HG03175 (cell line): ENCODE results near the gene FKBP6.
"Not testable (repeated sequence)": the region's sequence is repeated elsewhere in the genome, so short reads cannot be mapped to it uniquely, and the experiment has no call there.

Experiments
- ATAC-seq: cut with Tn5 transposase; IDR thresholded peaks from one replicate; pipeline ENCODE4 v1.9.1; 2021; ENCODE audit warnings: mild to moderate bottlenecking, moderate library complexity; ENCODE audit not compliant: unreplicated experiment

Gene FKBP6

DNA sequence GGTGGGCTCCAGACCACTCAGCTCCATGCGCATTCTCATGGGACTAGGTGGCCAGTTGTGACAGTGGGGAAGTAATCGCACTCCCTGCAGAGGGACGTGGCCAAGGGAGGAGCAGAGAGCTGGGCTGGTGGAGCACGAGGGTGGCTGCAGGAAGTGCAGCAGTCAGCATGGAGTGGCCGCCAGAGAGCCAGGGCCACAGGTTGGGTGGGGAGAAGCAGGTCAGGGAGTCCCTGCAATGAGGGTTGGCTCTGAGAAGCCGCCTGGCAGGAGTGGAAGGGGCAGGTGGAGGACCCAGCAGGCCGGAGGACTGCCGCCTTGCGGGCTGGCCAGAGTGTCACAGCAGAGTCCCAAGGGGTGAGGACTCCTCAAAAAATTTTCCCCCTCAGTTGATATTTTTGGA is 26.2 kb downstream of the FKBP6 start:
- no peak for ATAC-seq

DNA sequence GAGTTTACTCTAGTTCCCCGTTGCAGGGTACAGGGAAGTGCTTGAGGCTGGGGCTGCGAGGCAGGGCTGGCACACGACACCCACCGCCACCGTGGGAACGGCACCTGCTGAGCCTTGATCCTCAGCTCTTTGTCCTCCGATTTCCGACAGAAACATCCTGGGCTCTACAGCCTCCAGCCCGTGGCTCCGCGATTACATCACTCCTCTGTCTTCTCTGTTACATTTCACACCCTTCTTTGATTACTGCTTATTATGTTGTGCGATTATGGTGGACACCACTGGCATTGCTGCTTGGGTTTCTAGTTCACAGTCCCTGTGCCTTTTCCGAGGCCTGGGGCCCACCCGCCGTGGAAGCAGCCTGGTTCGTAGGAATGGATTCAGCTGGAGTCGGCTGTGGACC is 26.9 kb downstream of the FKBP6 start:
- no peak for ATAC-seq

DNA sequence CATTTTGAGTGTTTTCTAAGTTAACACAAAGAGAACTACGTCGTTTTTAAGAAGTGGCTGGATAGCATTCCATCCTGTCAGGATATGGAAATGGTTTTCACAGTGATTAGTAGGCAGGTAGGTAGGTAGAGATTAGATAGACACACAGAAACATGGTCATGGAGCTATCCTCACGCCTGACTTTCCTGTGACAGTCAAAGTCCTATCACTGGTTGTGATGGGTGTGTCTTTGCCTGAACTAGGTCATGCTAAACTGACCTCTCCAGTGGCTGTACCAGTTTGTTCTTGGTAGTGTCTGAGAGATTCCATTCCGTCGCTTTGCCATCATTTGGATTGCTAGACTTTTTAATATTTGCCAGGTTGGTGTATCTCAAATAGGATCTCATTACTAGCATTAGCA is 28.2 kb downstream of the FKBP6 start:
- no peak for ATAC-seq

DNA sequence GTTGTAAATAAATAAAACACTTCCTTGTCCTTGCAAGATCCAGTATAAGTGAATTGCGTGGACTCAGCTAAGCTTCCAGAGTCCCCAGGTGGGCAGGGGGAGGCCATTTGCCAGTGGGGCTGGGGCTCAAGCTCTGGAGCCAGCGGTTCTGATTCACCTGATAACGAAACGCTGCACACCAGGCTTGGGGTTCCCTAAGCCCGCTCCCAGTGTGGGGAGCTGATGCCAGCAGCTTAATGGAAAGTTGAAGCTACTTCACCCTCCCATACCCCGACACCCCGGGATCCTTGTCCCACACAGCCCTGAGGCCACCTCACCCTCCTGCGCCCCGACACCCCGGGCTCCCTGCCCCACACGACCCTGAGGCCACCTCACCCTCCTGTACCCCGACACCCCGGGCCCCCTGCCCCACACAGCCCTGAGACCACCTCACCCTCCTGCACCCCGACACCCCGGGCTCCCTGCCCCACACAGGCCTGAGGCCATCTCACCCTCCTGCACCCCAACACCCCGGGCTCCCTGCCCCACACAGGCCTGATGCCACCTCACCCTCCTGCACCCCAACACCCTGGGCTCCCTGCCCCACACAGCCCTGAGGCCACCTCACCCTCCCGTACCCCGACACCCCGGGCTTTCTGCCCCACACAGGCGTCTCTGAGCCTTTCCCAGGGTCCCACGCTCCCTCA is 30.8 kb downstream of the FKBP6 start:
- no peak for ATAC-seq

DNA sequence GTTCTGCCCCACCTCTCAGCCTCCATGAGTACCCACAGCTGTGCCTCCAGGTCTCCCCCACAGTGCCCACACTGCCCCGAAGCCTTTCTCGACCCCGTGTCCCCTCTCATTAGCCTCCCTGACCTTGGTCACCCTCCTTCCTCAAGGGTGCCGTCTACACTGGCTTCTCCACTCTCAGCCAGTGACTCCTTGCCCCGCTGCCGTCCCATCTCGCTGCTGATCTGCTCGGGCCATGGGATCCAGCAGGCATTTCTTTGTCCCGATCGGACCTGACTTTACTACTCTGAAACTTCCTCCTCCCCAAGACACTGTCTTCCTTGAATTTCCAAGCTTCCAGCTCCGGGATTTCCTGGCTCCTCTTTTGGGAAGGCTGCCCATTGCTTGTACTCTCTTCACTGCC is 31.3 kb downstream of the FKBP6 start:
- ATAC-seq = no peak

DNA sequence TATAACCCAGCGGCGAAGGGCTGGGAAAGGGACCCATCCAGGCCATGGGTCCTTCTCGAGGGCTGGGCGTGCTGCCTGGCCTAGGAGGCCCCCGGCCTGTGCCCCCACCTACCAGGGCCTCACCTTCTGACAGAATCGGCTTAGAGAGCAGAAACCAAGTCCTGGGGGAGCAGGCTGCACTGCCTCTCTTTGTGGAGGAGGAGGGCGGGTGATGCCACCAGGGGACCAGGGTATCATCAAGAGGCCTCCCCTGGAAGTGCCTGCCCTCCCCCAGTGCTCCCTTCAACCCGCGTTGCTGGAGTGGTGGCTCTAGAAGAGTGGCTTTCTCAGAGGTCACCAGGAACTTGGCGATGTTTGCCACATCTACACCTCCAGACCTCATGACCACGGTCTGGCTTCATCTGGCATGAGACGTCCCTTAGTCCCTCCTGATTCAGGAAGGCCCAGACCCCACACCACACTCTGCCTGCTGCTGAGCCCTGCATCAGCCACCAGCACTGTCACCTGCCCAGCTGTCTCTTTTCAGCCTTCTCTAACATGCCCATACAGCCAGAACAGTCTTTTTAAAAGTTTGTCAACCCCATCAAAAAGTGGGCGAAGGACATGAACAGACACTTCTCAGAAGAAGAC is 31.9 kb downstream of the FKBP6 start:
- ATAC-seq = no peak

DNA sequence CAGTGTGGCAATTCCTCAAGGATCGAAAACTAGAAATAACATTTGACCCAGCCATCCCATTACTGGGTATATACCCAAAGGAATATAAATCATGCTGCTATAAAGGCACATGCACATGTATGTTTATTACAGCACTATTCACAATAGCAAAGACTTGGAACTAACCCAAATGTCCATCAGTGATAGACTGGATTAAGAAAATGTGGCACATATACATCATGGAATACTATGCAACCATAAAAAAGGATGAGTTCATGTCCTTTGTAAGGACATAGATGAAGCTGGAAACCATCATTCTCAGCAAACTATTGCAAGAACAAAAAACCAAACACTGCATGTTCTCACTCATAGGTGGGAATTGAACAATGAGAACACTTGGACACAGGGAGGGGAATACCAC is 32.6 kb downstream of the FKBP6 start:
- not testable (repeated sequence) for ATAC-seq

DNA sequence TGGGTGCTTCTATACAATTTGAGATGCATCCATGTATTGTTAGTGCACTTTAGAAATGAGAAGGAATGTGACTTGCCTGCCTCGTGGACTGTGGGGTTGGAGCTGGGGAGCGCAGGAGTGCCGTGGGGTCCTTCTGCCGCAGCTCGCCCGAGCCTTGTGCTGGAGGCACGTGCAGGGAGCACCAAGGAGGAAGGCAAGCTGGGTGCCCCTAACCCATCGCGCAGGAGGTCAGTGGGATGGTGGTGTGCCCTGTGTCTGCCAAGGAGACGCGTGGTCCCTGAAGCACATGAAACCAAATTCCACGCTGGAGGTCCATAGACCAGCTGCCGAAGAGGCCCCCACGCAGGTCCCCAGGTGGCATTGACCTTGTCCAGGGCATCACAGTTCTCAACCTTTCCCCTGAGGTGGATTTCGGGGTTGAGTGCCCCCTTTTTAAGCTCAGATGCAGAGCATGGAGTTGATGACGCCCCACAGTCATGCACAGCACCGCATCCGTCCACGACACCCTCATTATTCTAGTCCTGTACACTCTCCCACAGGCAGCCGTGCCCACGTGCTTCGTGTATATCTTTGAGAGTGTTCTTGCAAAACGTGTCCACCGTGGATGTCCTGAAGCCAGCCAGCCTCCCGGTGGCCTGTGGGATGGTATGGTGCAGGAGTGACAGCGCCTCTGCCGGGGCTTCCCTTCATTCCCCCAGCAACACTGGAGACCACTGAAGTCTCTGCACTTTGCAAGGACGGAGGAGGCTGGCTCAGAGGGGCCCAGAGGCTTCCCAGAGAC is 35.5 kb downstream of the FKBP6 start:
- no peak for ATAC-seq

DNA sequence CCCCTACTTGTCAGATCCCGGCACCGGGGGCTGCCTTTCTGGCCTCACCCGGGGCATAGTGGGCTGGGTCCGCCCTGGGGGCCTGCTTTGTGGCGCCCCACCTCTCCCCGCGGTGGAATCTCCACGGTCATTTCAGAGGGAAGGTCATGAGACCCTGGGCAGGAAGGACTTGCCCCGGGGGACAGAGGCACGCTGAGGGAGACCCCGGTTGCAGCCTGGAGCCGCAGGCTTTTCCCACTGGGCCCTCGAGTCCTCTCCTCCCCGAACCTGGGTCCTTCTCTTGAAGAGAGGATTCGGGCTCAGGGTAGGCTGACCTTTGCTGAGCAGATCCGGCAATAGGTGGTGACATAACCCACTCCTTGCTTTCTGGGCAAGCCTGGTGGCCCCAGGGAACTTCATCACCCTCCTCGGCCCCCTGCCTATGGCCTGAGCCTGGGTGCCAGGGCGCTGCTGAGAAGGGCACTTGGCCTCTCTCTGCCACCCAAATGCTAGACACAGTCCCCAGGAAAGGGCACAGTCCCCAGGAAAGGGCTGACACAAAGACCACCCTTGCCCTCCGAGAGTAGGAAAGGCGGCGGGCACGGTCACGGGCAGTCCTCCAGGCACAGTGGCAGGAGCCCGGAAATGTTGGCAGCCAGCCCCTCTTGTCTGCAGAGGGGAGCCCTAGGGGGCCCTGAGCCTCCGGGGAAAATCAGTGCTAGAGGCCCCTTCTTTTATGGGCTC is 36.2 kb downstream of the FKBP6 start:
- no peak for ATAC-seq

DNA sequence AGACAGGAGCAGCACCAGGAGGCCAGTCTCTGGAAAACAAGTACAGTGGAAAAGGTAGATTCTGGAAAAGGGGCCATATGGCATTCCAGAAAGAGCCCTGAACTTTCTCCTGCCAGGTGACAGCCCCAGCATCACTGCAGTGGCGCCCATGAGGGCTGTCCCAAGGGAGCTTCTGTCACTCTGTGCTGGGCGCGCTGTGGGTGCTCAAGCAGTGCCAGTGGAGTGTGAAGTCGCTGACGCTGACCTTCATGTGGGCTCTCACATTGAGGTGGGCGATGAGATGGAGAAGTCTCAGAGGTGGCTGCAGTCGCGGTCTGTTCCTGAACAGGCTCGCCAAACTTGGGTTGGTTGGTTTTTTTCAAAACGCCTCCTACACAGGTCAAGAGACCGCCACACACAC is 38.2 kb downstream of the FKBP6 start:
- no peak for ATAC-seq

DNA sequence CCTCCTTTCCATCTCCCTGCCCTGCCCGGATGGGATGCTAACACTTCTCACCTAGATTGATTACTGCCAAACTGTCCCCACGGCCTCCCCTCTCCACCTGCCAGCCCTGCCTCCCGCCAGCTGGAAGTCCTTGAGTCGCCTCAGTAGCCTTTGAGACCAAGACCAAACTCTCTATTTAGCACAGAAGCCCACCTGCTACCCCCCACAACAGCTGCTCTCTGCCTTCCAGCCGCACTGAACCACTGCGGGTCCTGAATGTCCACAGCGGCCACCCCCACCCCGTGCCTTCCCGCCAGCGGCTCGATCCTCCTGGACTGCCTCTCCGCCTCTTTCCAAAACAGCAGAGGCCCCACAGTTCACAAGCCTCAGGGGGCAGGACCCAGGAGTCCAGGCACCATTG is 39.0 kb downstream of the FKBP6 start:
- ATAC-seq = no peak

DNA sequence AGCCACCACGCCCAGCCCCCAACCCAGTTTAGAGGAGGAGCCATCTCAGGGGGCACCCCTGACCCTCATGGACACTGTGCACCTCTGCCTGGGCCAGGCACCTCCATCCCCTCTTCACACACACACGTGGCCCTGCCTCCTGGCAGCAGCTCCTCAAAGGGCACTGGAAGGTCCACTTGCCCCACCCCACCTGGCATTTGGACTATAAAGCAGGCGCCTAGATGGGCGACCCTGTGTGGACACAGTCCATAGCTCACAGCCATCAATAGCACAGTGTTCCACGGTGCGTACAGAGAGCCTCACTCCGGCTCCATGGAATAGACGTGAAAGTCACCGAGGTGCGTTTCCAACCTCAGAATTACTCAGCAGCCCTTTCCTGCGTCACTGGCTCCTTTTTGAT is 41.0 kb downstream of the FKBP6 start:
- no peak for ATAC-seq

DNA sequence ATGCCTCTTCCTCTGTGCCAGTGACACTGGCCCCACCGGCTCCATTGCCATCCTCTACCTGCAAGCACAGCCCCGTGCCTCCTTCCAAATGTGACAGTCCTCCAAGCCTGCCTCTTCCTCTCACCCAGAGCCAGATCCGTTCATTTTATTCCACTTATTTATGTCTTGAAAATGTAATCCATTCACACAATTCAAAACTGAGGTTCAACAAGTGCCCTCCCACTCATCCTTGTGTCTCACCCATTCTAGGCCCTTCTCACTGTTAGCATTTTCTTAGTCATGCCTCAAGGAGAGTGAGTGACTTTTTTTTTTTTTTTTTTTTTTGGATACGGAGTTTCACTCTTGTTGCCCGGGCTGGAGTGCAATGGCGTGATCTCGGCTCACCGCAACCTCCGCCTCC is 41.7 kb downstream of the FKBP6 start:
- no peak for ATAC-seq

DNA sequence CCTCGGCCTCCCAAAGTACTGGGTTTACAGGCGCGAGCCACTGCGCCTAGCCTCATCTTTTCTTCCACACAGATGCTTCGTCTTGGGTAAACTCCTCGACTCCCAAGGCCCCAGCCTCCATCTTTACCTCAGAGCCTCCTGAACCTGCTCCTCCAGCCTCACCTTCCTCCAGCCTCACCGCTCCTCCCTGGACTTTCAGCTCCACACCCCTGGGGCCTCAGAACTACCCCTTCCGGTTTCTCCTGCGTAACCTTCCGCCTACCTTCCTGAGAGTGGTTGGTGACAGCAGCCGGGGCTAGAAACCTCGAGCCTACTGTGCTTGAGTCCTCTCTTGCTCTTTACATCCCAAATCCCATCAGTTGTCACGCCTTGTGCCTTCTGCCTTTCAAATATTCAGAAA is 45.8 kb downstream of the FKBP6 start:
- ATAC-seq = no peak

DNA sequence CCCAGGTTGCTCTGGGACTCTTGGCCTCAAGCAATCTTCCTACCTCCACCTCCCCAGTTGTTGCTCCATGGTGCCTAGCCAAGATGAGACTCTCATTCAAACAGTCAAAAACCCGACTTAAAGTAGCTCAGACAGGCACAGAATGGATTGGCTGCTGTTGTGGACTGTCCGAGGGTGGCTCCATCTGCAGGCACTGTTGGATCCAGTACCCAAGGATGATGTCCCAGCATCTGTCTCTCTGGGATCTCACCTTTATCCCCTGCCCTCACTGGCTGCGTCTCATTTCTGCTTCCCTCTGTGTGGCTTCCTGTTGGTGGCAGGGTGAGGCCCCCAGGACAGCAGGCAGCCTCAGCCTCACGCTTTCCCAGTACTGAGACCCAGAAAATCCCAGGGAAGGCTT is 48.3 kb downstream of the FKBP6 start:
- ATAC-seq = not testable (repeated sequence)

DNA sequence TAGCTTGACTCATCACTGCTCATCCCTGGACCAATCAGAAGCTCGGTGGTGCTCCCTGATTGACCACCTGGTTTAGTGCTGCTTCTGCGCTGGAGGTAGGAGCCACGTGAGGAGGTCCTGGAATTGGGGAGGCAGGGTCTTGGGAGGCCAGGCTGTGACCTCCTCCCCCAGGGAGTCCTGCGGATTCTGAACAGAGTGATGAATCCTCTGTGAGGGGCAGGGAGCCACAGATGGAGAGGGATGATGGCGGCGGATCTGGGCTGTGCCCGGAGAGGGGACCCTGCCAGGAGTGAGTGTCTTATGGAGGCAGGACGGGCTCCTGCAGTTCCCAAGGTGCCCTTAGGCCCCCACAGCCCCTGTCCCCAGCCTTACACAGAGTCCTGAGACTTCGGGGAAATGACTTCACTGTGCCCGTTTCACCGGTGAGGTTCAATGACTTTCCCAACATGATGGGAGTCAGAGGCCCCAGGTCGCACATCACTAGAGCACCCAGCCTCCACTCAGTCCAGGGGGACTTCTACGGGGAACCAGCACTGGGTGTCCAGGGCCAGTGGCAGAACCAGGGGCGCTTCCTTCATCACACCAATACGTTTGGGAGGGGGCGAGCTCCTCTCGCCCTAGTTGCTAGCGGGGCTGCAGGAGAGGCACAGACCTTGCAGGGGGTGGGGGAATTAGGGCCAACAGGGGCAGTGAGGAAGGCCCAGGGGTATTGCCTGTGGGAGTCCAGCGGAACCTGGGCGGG is 48.9 kb downstream of the FKBP6 start:
- no peak for ATAC-seq

DNA sequence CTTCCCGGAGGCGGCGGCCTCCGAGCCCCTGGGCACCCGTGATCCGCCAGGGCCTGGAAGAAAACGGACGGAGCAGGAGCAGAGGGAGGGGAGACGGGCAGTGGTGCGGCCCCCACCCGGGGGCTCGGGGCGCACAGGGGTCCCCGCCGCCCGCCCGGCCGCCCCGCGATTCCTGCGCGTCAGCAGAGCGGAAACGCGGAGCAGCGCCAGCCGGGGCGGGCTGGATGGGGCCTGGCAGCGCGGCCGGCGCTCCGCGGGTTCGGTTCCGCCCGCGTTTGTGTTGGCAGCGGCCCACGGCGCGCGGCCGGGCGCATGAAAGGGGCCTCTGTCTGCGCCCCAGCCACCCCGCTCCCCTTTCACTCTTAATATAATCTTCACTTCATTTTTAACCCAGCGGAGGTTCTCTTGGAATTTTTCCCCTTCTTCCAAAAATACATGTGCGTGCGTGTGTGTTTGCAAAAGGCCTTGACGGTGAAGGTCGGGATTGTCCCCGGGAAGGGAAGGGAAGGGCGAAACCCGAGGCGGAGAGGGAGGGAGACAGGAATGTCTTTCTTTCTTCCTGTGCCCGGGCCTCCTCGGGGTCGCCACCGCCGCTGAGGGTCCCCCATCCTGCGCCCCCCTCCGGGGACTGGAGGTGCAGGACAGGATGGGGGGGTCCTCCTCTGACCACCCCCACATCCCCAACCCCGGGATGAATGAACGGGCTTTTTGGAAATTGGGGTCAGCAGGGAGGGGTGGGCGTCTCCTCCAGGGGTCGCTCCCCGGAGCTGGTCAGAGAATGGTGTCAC is 49.6 kb downstream of the FKBP6 start:
- ATAC-seq = not testable (repeated sequence)

DNA sequence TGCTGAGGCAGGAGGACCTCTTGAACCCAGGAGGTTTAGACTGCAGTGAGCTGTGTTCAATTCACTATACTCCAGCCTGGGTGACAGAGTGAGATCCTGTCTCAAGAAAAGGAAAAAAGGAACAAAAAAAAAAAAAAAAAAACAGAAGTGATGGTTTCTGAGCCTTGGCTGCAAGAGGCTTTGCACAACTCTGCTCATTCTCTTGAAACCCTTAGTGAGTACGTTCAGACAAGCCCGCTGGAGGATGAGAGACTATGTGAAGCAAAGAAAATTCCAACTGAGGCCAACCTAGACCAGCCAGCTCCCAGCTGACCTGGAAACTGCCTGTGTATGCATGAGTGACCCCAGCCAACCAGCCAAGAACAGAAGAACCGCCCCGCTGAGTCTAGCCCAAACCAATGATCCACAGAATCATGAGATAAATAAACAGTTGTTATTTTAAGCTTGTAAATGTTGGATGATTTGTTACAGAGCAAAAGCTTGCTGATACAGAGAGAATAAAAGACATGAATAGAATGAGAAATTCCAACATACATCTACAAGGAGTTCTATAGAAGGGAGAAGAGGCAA is 55.1 kb downstream of the FKBP6 start:
- ATAC-seq = no peak

DNA sequence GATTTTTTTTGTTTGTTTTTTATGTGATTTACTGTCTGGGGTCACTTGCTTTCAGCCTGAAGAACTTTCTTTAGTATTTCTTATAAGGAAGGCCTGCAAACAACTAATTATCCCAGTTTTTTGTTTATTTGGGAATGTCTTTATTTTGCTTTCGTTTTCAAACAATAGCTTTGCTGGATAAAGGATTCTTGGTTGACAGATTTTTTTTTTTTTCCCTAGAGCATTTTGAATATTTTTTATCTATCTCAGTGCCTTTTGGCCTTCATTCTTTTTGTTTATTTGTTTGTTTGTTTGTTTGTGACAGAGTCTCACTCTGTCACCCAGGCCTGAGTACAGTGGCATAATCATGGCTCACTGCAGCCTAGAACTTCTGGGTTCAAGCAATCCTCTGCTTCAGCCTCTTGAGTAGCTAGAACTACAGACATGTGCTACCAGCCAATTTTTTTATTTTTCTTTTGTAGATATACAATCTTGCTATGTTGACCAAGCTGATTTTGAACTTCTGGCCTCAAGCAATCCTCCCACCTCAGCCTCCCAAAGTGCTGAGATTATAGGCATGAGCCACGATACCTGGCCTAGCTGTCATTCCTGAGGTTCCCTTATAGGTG is 59.4 kb downstream of the FKBP6 start:
- no peak for ATAC-seq
